GM18505 (cell line): ENCODE data around the gene GOLGA6C.
"Not testable (repeated sequence)": the region's sequence is repeated elsewhere in the genome, so short reads cannot be mapped to it uniquely, and the experiment has no call there.

ENCODE experiments used
- ATAC-seq: cut with Tn5 transposase; IDR thresholded peaks from one replicate; pipeline ENCODE4 v1.9.1; 2021; ENCODE audit not compliant: unreplicated experiment
- POLR2A ChIP-seq: IDR thresholded peaks from 4 replicates; pipeline ENCODE4 v1.6.1; 2011; ENCODE audit warnings: borderline replicate concordance; ENCODE audit not compliant: insufficient read depth, insufficient read length; ENCODE audit errors: extremely low read depth

The GOLGA6C gene

DNA sequence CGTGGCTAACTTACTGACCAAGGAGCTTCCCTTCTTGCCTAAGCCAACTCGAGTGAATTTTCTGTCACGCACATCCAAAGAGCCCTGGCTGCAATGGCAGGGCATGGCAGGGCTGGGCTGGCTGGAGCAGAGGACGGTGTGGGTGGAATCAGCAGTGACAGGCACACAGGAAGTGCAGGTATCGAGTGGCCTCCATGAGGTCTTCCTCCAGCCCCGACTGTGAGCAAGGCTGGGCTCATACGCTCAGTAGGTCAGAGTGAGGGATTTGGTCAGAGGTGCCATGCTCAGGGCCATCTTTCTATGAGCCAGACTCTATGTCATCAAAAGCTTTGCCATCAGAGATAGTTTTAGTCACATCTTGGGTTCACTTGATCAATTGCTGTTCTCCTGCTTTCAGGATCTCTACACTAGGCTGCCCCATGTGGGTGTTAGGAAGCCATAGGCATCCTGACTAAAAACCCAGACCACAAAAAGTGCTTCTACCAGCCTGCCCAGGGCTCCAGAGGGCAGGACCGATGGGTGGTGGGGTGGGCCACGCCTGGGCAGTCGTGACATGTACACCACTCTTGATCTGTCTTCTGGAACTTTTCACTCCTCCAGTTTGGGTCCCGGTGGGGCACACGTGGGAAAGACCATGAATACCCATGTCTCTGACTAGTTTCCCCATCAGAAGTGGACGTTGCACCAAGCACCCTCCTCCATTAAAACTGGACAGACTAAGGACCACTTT, 55.1 kb downstream of the GOLGA6C start:
- TF ChIP-seq POLR2A = no peak
- ATAC-seq = no peak

DNA sequence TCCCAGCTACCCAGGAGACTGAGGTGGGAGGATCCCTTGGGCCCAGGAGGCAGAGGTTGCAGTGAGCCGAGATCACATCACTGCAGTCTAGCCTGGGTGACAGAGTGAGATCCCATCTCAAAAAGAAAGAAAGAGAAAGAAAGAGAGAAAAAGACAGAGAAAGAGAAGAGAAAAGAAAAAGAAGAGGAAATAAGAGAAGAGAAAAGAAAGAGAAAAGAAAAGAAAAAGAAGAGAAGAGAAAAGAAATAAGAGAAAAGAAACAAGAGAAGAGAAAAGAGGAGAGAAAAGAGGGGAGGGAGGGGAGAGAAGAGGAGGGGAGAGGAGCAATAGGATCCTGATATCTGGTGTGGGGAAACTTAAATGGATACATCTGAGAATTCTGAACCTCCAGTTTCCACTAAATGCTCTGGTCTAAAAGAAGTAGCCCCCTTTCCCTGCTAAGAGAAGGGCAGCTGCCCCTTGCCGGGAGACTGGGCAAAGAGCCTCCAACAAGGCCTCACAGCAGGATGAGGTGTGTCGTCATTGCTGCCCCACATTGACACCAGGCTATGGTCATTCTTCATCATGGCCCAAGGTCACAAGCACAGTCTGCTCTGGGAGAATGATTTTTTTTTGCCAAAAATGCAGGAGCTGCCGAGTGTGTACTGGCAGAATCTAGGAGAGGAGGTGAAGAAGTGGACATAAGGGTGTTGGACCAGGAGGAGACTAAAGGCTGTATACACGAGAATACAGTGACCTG, 56.6 kb downstream of the GOLGA6C start:
- no peak for ATAC-seq
- TF ChIP-seq POLR2A = no peak

- ATAC-seq = not testable (repeated sequence)
Observed at GRCh38 chr15:75319231-75319897, 61.2 kb downstream of the GOLGA6C start.
